ENCODE data around the gene MYG1. TPM values are rescaled to one million over a fixed set of nuclear protein-coding genes. Genes with fewer than 3 reads are reported as not detected.

MYG1 gene
- total RNA-seq, 1 experiment from 2014 or later: 82.5 TPM

- POLR2A ChIA-PET (ENCODE audit: unreplicated experiment): no interaction called here
- Histone ChIP-seq H3K4me2 (no peak overlapping the region), H3K4me1 (replicated peaks; ENCODE audit: insufficient read depth) (no peaks in the 10 kb centered on the region), H3K9me2 (ENCODE audit: insufficient read depth) (no peaks in the 10 kb centered on the region), H4K20me1 (ENCODE audit: insufficient read depth) (no peaks in the 10 kb centered on the region), H3K27me3 (ENCODE audit: insufficient read depth, low read depth) (no peaks in the 10 kb centered on the region), H3K9me3 (ENCODE audit: insufficient read depth, low read depth) (no peaks in the 10 kb centered on the region), H3K36me3 (ENCODE audit: low read depth) (no peaks in the 10 kb centered on the region; the same call in 1 of the 2 replicates), H3K4me3 (no peak overlapping the region), H3F3A (ENCODE audit: insufficient read depth, low read depth) (no peaks in the 10 kb centered on the region), H2AFZ (no peak overlapping the region), H3K27ac (no peak overlapping the region), H3K79me2 (ENCODE audit: low read depth) (no peaks in the 10 kb centered on the region)
- no peak for TF ChIP-seq CTCF (conservative IDR thresholded peaks at IDR 0.05)
- TF ChIP-seq EZH2 (IDR thresholded peaks at IDR 0.05; ENCODE audit: low read depth): no peak
- intact Hi-C loops (cut with micrococcal nuclease; ENCODE audit: unreplicated experiment): no loop called here
- no peak for DNase-seq
- no TSS peak for BruUV-seq (replicated peaks)
- CTCF ChIA-PET: no interaction called here
These were observed 14.5 kb downstream of the MYG1 start for GRCh38 chr12:53313996-53314395.

DNA sequence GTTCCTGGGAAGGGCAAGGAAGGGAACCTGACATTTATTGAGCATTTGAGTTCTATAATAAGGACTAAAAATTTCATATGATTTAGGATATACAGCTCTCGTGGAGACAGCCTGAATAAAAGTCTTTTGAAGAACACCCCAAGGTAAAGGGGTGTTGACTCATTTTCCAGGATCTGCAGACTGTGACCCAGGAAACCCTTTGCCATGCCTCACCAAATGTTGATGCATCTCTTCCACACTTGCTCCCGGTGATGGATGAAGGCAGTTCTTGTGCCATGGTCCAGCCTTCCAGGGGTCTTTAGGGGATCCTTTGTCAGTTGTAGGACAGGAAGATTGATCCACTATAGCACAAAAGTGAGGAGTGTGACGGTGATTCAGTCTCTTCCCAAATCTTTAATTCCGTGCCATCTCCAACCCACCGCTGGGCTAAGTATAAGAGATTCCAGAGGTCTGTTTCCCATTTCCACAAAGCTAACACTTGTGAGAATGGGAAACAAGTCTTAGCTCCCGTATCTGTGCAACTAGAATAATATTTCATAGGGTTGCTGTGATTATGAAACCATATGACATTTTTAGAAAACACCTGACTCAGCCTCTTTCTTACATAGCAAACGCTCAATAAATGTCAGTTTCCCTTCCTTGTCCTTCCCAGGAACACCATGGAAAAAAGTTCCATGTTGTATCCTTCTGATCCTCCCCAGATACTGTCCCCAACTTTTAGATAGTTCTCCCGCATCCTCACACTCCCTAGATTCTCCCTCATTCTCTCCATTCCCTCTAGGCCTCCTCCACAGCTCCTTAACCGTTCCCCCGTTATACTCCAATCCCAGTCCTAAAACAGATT lies 21.1 kb downstream of the MYG1 start:
- no peaks in the 10 kb centered on the region for H3K9me3 ChIP-seq (ENCODE audit: insufficient read depth, low read depth)
- no peaks in the 10 kb centered on the region for H4K20me1 ChIP-seq (ENCODE audit: insufficient read depth)
- H3K27ac ChIP-seq: peak overlapping the region; percentile 56
- H3K79me2 ChIP-seq (ENCODE audit: low read depth): 0 out of 2 replicates have a peak, but pooled peaks cover 7% of the 10 kb centered on the region
- H3K4me3 ChIP-seq: peak overlapping the region; percentile 87
- H3K4me1 ChIP-seq (replicated peaks; ENCODE audit: insufficient read depth): peaks cover 16% of the 10 kb centered on the region
- CTCF ChIA-PET: interaction anchor here (0.5 to 2.5 kb wide), 25 partner anchors 21 to 839 kb away, joined by 3 to 20 read pairs (median 4); partner anchors contain the start of genes CSAD, ESPL1, MYG1 and PFDN5
- H3K4me2 ChIP-seq: peak overlapping the region; percentile 98
- POLR2A ChIA-PET (ENCODE audit: unreplicated experiment): interaction anchor here (0.5 to 1.2 kb wide), 14 partner anchors 7 to 1176 kb away, joined by 3 to 15 read pairs (median 4); partner anchors contain the start of genes SP1 and TARBP2
- intact Hi-C loops (cut with micrococcal nuclease; ENCODE audit: unreplicated experiment): loop anchor here (1.0 to 10.0 kb wide), 7 partner anchors 21 to 884 kb away; partner anchors contain the start of genes ATP5MC2, MYG1, PFDN5 and TARBP2
- BruUV-seq (replicated peaks): TSS peak; percentile 46
- no peak for DNase-seq
- TF ChIP-seq EZH2 (IDR thresholded peaks at IDR 0.05; ENCODE audit: low read depth) (no peak), CTCF (conservative IDR thresholded peaks at IDR 0.05) (no peak)
- no peaks in the 10 kb centered on the region for H3K27me3 ChIP-seq (ENCODE audit: insufficient read depth, low read depth)
- H2AFZ ChIP-seq: peak overlapping the region; percentile 79
- peaks cover 13% of the 10 kb centered on the region; the same call in 1 of the 2 replicates for H3F3A ChIP-seq (ENCODE audit: insufficient read depth, low read depth)
- no peaks in the 10 kb centered on the region for H3K36me3 ChIP-seq (ENCODE audit: low read depth)
- no peaks in the 10 kb centered on the region for H3K9me2 ChIP-seq (ENCODE audit: insufficient read depth)

GRCh38 chr12:53324113-53324778 lies 24.8 kb downstream of the MYG1 start:
- peak overlapping the region; percentile 88 for H2AFZ ChIP-seq
- ChIA-PET CTCF (interaction anchor here (0.7 to 1.9 kb wide), 3 partner anchors 19 to 97 kb away, joined by 3 to 7 read pairs (median 4); no protein-coding TSS in a partner anchor), POLR2A (ENCODE audit: unreplicated experiment) (interaction anchor here (0.7 kb wide), 2 partner anchors 152 to 154 kb away, joined by 4 to 5 read pairs; no protein-coding TSS in a partner anchor)
- H3K9me3 ChIP-seq (ENCODE audit: insufficient read depth, low read depth): no peaks in the 10 kb centered on the region
- H3K4me2 ChIP-seq: peak overlapping the region; percentile 74
- intact Hi-C loops (cut with micrococcal nuclease; ENCODE audit: unreplicated experiment): loop anchor here (1.0 to 10.0 kb wide), 3 partner anchors 97 to 881 kb away; partner anchors contain the start of gene ATP5MC2
- BruUV-seq (replicated peaks): no TSS peak
- no peaks in the 10 kb centered on the region for H3K36me3 ChIP-seq (ENCODE audit: low read depth)
- H3K4me3 ChIP-seq: peak overlapping the region; percentile 59
- no peaks in the 10 kb centered on the region for H3K27me3 ChIP-seq (ENCODE audit: insufficient read depth, low read depth)
- no peaks in the 10 kb centered on the region for H4K20me1 ChIP-seq (ENCODE audit: insufficient read depth)
- peaks cover 16% of the 10 kb centered on the region for H3K4me1 ChIP-seq (replicated peaks; ENCODE audit: insufficient read depth)
- H3K27ac ChIP-seq: no peak overlapping the region
- H3K79me2 ChIP-seq (ENCODE audit: low read depth): 0 out of 2 replicates have a peak, but pooled peaks cover 7% of the 10 kb centered on the region
- DNase-seq: no peak
- TF ChIP-seq EZH2 (IDR thresholded peaks at IDR 0.05; ENCODE audit: low read depth) (no peak), CTCF (conservative IDR thresholded peaks at IDR 0.05) (no peak)
- no peaks in the 10 kb centered on the region for H3K9me2 ChIP-seq (ENCODE audit: insufficient read depth)
- H3F3A ChIP-seq (ENCODE audit: insufficient read depth, low read depth): peaks cover 19% of the 10 kb centered on the region
